ENCODE measurements around the gene SH3PXD2B. TPM values are rescaled to one million over a fixed set of nuclear protein-coding genes. Genes with fewer than 3 reads are reported as not detected.
"Not testable (repeated sequence)": the region's sequence is repeated elsewhere in the genome, so short reads cannot be mapped to it uniquely, and the experiment has no call there.

SH3PXD2B gene
- total RNA-seq, 1 experiment from 2014 or later: 47.7 TPM

DNA sequence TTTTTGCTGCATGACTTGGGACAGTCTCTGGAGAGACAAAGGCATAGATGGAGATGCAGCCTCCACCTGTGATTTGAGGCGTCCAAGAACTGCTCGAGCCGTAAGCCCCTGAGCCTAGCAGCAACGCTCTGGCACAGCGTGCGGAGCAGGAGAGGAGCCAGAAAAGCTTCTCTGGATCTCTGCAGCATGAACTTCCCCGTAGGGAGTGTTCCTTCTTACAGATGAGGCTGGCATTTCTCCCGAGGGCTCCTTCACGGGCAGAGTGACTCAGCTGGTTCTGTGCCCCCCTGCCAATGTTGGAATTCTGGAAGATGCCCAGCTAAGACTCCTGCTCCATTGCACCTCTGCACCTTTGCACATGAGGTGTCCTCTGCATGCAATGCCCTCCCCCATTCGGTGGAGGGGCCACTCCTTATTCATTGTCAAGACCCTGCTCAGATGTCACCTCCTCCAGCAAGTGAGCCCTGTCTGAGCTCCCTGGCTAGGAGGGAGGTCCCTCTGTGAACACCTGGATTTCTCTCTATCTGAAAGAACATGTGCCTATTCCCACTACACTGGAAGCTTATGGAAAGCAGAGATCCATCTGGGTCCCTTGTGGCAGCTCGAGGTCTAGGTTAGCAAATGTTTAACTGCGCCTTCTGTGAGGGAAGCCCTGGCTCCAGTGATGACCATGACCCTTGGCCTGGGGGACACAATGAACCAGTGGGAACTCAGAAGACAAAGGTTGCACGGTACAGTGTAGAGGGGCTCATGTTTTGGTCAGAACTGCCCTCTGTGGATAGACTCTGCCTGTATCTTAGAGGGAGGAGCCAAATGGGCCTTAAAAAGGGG lies 39.6 kb downstream of the SH3PXD2B start:
- H3K36me3 ChIP-seq (replicated peaks; ENCODE audit: control insufficient read depth, insufficient read depth, low read length): peaks cover 14% of the 10 kb centered on the region
- H3K4me3 ChIP-seq (ENCODE audit: insufficient read depth, low read depth, low read length): no peak overlapping the region
- no peak for DNase-seq
- H3K27me3 ChIP-seq (ENCODE audit: control insufficient read depth, insufficient read depth, low read length): no peaks in the 10 kb centered on the region

DNA sequence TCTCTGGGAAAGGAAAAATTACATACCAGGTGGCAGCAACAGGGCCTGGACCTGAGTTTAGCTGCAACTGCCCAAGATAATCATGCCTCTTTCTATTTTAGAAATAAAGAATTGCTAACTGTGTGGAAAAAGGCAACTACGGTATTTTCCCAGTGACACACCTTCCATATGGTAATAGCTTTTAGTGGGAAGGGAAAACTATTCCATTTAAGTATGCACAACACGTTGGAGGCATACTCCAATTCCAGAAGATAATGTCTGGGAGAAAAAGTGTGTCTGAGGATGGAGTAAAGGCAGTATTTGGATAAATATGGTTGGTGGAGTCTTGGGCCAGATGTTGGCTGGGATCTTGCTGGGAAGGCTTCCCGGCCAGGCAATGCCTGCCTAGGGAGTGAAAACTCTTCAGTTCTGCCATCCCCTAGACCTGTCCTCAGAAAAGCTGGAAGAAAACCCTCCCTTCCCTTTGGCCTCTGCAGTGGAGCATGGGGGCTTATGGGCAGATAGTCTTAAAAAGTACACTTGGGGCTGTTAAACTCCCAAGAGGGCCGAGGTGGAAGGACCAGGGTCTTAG lies 40.6 kb downstream of the SH3PXD2B start:
- no peak for DNase-seq
- no peaks in the 10 kb centered on the region for H3K27me3 ChIP-seq (ENCODE audit: control insufficient read depth, insufficient read depth, low read length)
- H3K36me3 ChIP-seq (replicated peaks; ENCODE audit: control insufficient read depth, insufficient read depth, low read length): peaks cover 11% of the 10 kb centered on the region
- no peak overlapping the region for H3K4me3 ChIP-seq (ENCODE audit: insufficient read depth, low read depth, low read length)

DNA sequence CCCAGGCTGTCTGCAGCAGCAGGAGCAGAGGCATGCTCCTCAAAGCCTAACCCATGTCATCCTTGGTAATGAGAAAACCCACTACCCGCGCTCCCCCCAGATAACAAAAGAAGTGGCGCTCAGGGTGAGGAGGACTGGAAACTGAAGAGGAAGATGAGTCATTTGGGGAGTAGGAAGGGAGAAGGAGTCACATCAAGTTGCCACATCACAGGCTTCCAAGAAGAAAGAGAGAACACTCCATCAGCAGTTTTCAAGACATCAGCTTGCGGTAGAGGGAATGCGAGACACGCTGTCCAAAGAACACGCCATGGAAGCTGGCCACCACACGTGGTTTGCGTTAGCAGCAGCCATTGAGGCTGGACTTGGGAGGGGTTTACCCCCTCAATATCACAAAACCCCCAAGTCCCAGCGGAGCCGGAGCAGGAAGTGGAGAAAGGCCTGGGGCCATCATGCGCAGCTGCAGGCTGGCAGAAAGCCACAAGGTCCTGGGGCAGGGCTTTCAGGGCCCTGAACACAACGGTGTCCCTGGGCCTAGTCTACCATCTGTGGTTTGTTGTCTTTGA lies 41.5 kb downstream of the SH3PXD2B start:
- H3K27me3 ChIP-seq (ENCODE audit: control insufficient read depth, insufficient read depth, low read length): no peaks in the 10 kb centered on the region
- peak; percentile 14 for DNase-seq
- H3K4me3 ChIP-seq (ENCODE audit: insufficient read depth, low read depth, low read length): no peak overlapping the region
- H3K36me3 ChIP-seq (replicated peaks; ENCODE audit: control insufficient read depth, insufficient read depth, low read length): peaks cover 7% of the 10 kb centered on the region

DNA sequence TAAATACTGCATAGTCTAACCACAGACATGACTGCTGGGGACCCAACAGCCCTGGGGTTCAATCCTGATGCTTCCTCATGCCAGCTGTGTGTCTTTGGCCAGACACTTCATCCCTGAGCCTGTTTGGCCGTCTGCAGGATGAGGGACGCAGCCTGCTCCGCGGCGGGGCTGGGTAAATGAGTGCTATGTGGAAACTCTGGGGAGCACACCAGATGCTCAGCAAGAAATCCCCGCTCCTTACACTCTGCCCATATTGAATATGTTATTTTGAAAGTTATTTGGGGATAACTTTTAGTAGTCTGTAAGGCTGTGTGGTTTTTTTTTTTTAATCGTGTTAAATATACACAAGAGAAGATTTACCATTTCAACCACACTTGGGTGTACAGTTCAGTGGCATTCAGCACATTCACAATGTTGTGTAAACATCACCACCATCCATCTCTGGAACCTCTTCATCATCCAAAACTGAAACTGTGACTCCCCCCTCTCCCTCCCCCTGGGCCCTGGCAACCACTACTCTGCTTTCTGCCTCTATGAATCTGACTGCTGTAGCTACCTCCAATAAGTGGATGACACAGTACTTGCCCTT lies 42.7 kb downstream of the SH3PXD2B start:
- H3K36me3 ChIP-seq (replicated peaks; ENCODE audit: control insufficient read depth, insufficient read depth, low read length): peaks cover 8% of the 10 kb centered on the region
- no peaks in the 10 kb centered on the region for H3K27me3 ChIP-seq (ENCODE audit: control insufficient read depth, insufficient read depth, low read length)
- no peak overlapping the region for H3K4me3 ChIP-seq (ENCODE audit: insufficient read depth, low read depth, low read length)
- peak; percentile 5 for DNase-seq

DNA sequence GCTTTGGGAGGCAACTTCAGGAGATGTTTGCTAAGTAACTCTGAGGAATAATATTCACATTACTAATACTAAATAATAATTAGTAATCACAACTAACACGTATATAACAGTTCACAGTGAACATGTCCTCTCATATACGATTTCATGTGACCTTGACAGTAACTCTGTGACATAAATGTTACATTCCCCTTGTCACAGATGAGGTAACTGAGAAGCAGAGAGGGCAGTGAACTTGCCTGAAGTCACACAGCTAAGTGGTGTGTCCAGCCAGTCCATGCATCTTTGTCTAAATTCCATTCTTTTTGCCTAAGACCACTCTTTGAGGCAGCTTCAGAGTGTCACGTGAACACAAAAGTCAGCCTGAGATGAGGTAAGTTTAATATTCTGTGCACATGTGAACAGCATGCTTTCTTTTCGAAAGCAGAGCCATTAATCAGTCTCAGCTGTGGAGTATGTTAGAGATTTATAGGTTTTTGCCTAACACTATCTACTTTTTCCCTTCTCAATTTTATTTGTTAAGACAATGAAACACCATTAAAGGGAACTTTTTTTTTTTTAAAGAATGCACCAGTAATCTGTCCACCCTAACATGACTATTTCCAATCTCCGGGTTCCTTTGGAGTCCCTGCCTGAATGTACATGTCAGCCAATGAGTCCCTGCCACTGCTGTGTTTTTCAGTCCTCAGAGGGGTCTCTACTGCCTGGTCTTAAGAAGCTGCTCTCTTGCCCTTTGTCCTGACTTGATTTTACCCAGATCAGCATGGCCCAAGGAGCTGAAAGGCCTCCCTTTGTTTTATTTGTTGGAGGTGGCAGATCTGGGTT lies 43.5 kb downstream of the SH3PXD2B start:
- peaks cover 10% of the 10 kb centered on the region for H3K36me3 ChIP-seq (replicated peaks; ENCODE audit: control insufficient read depth, insufficient read depth, low read length)
- no peaks in the 10 kb centered on the region for H3K27me3 ChIP-seq (ENCODE audit: control insufficient read depth, insufficient read depth, low read length)
- peak; percentile 3 for DNase-seq
- no peak overlapping the region for H3K4me3 ChIP-seq (ENCODE audit: insufficient read depth, low read depth, low read length)

DNA sequence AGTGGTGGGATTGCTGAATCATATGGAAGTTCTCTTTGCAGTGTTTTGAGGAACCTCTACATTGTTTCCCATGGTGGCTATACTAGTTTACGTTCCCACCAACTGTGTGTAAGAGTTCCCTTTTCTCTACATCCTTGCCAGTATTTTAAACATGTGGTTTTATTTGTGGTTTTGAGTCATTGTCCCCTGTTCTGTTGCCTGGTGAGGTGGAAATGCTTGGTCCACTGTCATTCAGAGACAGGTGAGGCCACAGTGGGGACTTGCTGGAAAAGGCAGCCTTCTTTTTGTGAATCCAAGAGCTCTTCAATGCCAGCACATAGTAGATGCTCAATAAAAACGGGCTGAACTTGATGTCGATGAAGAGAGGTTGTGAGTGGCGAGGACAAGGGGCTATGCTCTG lies 44.2 kb downstream of the SH3PXD2B start:
- peak; percentile 13 for DNase-seq
- H3K4me3 ChIP-seq (ENCODE audit: insufficient read depth, low read depth, low read length): no peak overlapping the region
- H3K27me3 ChIP-seq (ENCODE audit: control insufficient read depth, insufficient read depth, low read length): no peaks in the 10 kb centered on the region
- peaks cover 12% of the 10 kb centered on the region for H3K36me3 ChIP-seq (replicated peaks; ENCODE audit: control insufficient read depth, insufficient read depth, low read length)

DNA sequence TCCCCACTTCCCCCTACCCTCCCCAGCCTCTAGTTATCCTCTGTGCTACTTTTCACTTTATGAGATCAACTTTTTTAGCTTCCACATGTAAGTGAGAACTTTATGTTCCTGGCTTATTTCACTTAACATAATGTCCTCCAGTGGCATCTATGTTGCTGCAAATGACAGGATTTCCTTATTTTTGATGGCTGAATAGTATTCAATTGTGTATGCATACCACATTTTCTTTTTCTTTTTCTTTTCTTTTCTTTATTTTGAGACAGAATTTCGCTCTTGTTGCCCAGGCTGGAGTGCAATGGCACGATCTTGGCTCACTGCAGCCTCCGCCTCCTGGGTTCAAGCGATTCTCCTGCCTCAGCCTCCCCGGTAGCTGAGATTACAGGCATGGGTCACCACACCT lies 44.8 kb downstream of the SH3PXD2B start:
- DNase-seq; H3K4me3 ChIP-seq (ENCODE audit: insufficient read depth, low read depth, low read length); H3K27me3 ChIP-seq (ENCODE audit: control insufficient read depth, insufficient read depth, low read length): not testable (repeated sequence)
- peaks cover 16% of the 10 kb centered on the region for H3K36me3 ChIP-seq (replicated peaks; ENCODE audit: control insufficient read depth, insufficient read depth, low read length)

DNA sequence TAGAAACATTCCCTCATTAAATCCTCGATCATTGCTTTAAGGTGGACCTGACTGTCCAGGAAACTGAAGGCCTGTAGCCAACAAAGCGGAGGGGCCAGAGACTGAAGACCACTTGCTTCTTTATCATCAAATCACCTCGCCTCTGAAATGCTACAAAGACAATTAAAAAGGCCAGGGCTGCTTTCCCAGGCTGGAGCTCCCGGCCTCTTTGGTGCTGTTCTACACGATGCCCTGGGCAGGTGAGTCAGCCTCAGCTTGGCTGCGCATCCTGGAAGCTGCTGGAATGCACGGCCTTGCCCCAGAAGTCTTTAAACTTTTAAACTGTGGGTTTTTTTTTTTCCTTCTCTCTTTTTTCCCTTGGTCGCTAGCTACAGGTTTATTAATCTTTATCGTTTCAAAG lies 46.5 kb downstream of the SH3PXD2B start:
- no peak for DNase-seq
- Histone ChIP-seq H3K4me3 (ENCODE audit: insufficient read depth, low read depth, low read length) (no peak overlapping the region), H3K27me3 (ENCODE audit: control insufficient read depth, insufficient read depth, low read length) (no peaks in the 10 kb centered on the region), H3K36me3 (replicated peaks; ENCODE audit: control insufficient read depth, insufficient read depth, low read length) (peaks cover 18% of the 10 kb centered on the region)

DNA sequence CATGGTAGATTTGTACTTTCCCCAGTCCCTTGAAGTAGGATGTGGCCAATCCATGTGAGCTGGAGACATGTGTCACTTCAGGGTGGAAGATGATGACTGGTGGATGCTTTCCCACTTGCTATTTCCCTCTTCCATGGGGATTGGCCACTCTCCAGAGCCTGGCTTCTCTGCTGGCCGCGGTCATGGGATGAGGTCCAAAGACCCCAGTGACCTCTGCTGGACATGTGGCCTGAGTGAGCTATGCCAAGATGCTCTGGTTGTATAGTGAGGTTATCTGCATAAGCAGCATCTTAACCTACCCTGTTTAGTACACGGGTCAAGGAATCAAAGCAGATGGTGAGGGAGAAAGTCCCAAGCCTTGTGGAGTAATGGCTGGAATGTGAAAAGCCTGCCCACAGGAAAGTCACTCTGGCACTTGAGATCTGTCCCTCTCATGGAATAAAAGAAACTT lies 47.1 kb downstream of the SH3PXD2B start:
- Histone ChIP-seq H3K4me3 (ENCODE audit: insufficient read depth, low read depth, low read length) (no peak overlapping the region), H3K36me3 (replicated peaks; ENCODE audit: control insufficient read depth, insufficient read depth, low read length) (peaks cover 18% of the 10 kb centered on the region), H3K27me3 (ENCODE audit: control insufficient read depth, insufficient read depth, low read length) (no peaks in the 10 kb centered on the region)
- no peak for DNase-seq

DNA sequence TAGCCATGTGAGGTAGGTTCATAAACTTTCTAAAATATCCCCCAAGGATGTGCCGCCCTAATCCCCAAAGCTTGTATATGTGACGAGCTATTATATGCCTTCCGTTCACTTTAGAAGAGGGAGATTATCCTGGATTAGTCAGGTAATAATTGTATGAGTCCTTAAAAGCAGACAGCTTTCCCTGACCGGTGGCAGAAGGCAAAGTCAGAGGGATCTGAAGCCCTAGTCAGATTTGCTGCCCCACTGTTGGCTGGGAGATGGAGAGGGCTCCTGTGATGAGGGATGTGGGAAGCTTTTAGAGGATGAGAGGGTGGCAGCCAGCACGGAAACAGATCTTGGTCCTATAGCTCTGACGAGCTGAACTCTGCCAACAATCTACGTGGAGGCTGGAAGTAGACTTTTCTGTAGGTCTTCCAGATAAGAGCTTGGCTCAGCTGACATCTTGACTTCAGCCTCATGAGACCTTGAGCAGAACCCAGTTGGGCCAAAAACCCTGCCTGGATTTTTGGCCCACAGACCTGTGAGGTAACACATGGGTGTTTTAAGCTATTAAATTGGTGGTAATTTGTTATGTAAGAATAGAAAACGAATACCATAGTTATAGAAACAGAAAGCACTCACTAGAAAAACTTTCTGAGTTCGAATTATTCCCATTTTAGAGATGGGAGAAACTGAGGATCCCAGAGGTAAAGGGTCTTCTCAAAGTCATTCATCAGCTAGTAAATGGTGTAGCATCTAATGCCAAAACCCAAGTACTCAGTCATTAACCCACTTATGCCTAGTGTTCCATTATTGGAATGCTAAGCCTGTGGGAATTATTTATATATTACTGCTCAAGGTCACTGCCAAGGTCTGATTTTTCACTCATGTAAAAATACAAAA lies 48.9 kb downstream of the SH3PXD2B start:
- no peak for DNase-seq
- Histone ChIP-seq H3K4me3 (ENCODE audit: insufficient read depth, low read depth, low read length) (no peak overlapping the region), H3K27me3 (ENCODE audit: control insufficient read depth, insufficient read depth, low read length) (no peaks in the 10 kb centered on the region), H3K36me3 (replicated peaks; ENCODE audit: control insufficient read depth, insufficient read depth, low read length) (peaks cover 18% of the 10 kb centered on the region)

DNA sequence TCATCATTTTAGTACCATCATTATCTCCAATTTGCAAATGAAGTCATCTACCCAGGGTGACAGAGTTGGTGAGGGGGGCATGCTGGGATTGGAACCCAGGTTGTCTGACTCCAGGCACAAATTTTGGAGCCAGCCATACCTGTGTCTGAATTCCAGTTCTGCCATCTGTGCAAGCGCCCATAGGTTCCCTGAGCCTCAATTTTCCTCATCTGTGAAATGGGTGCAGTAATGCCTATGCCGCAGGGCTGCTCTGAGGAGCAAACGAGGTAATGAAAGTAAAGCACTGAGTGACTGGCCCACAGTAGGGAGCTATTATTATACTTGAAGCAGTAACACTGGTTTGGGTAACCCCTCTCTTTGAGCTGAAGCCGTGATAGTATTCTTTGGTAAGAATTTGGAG lies 49.6 kb downstream of the SH3PXD2B start:
- no peak for DNase-seq
- Histone ChIP-seq H3K4me3 (ENCODE audit: insufficient read depth, low read depth, low read length) (no peak overlapping the region), H3K36me3 (replicated peaks; ENCODE audit: control insufficient read depth, insufficient read depth, low read length) (peaks cover 18% of the 10 kb centered on the region), H3K27me3 (ENCODE audit: control insufficient read depth, insufficient read depth, low read length) (no peaks in the 10 kb centered on the region)

DNA sequence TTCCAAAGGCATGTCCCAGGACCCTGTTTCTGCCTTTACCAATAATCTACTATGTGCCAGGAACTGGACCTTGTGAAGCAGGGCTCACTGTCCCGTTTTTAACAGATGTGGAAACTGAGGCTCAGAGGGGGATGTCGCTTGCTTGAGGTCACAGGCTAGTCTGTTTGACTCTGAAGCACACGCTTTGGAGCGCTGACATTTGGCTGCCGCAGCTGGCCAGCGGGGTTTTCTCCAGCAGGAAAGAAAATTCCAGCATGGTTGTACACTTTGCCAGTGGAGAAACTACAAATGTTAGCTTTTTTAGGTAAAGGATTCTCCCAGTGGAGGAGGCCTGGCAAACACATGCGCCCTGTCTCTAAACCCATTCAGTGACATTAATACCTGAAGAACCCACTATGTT lies 50.5 kb downstream of the SH3PXD2B start:
- Histone ChIP-seq H3K4me3 (ENCODE audit: insufficient read depth, low read depth, low read length) (no peak overlapping the region), H3K27me3 (ENCODE audit: control insufficient read depth, insufficient read depth, low read length) (no peaks in the 10 kb centered on the region), H3K36me3 (replicated peaks; ENCODE audit: control insufficient read depth, insufficient read depth, low read length) (peaks cover 18% of the 10 kb centered on the region)
- DNase-seq: no peak

DNA sequence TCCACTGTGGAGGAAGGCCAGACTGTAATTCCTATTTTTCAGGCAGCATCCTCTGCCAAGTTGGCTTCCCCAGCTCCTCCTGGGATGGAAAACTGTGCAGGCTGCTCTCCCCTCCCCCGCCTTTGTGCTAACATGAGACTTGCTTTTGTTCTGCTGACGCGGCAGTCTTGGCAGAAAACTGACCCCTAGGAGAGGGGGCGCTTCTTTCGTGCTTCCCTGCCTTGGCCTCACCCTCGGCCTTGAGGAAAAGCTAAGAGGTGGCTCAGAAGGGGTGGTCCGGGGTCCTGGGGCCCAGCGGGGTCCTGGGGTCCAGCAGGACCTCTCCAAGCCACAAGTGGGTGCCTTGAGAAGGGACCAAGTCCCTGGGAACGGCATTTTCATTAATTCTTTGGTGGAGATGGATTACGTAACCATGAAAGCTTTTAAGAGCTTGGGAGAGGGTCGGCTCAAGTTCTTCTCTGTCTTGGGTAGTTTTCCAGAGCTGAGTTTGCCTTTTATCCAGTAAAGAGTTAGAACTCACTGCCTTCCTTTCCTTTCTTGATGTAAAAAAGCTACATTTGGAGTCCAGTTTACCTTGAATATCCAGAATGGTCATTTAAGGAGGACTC lies 51.0 kb downstream of the SH3PXD2B start:
- peak; percentile 79 for DNase-seq
- peaks cover 18% of the 10 kb centered on the region for H3K36me3 ChIP-seq (replicated peaks; ENCODE audit: control insufficient read depth, insufficient read depth, low read length)
- no peak overlapping the region for H3K4me3 ChIP-seq (ENCODE audit: insufficient read depth, low read depth, low read length)

More for the DNA sequence above, 51.0 kb downstream of the SH3PXD2B start:
- H3K27me3 ChIP-seq (ENCODE audit: control insufficient read depth, insufficient read depth, low read length): no peaks in the 10 kb centered on the region
